Measurements from ENCODE around the gene CPLX3. TPM values are rescaled to one million over a fixed set of nuclear protein-coding genes. Genes with fewer than 3 reads are reported as not detected.

CPLX3 gene
- total RNA-seq, 1 donor from 2014 or later, result not detected

GRCh38 chr15:74878273-74878672 lies 51.8 kb downstream of the CPLX3 start:
- no peak for DNase-seq

Other genes starting within 250 kb of the CPLX3 start
- gene CLK3, start 210.8 kb upstream of the CPLX3 start, total RNA-seq, result 68.3 and 81.5 TPM in 2 replicates
- gene EDC3, start 130.6 kb upstream of the CPLX3 start, total RNA-seq, result 21.4 and 31.4 TPM in 2 replicates
- 37.6 and 89.4 TPM in 2 replicates for gene CYP1A1, start 101.1 kb upstream of the CPLX3 start, total RNA-seq
- not detected in 2 replicates for gene CYP1A2, start 77.8 kb upstream of the CPLX3 start, total RNA-seq
- 31.5 and 87.8 TPM in 2 replicates for gene CSK, start 44.5 kb upstream of the CPLX3 start, total RNA-seq
- gene LMAN1L, start 13.8 kb upstream of the CPLX3 start, total RNA-seq, result not detected in 2 replicates
- gene ULK3, start 16.5 kb downstream of the CPLX3 start, total RNA-seq, result 31.0 and 39.3 TPM in 2 replicates
- gene SCAMP2, start 46.7 kb downstream of the CPLX3 start, total RNA-seq, result 32.5 and 46.0 TPM in 2 replicates
- gene MPI, start 63.4 kb downstream of the CPLX3 start, total RNA-seq, result 47.0 and 89.3 TPM in 2 replicates
- 41.0 and 57.0 TPM in 2 replicates for gene FAM219B, start 80.2 kb downstream of the CPLX3 start, total RNA-seq
- 47.5 and 79.2 TPM in 2 replicates for gene COX5A, start 111.4 kb downstream of the CPLX3 start, total RNA-seq
- gene RPP25, start 130.1 kb downstream of the CPLX3 start, total RNA-seq, result 25.8 and 31.1 TPM in 2 replicates
- gene SCAMP5, start 168.9 kb downstream of the CPLX3 start, total RNA-seq, result 9.5 and 11.6 TPM in 2 replicates
- 14.0 and 14.5 TPM in 2 replicates for gene PPCDC, start 197.0 kb downstream of the CPLX3 start, total RNA-seq